NCI-H2029 (cell line): ENCODE data around the gene WAPL.
"Not testable (repeated sequence)": the region's sequence is repeated elsewhere in the genome, so short reads cannot be mapped to it uniquely, and the experiment has no call there.

ENCODE experiments used
- DNase-seq: peaks from one replicate; lab custom pipeline; 2025; lab: John Stamatoyannopoulos, UW

The WAPL gene

GRCh38 chr10:86389441-86390193 lies 132.0 kb downstream of the WAPL start:
- no peak for DNase-seq

DNA sequence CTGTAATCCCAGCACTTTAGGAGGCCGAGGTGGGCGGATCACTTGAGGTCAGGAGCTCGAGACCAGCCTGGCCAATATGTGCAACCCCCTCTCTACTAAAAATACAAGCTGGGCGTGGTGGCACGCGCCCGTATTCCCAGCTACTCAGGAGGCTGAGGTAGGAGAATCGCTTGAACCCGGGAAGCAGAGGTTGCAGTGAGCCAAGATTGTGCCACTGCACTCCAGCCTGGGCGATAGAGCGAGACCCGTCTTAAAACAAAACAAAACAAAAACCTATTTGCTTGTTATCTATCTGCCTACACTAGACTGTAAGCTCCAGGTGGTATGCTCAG lies 132.5 kb downstream of the WAPL start:
- DNase-seq, result not testable (repeated sequence)

GRCh38 chr10:86388119-86388704 lies 133.4 kb downstream of the WAPL start:
- DNase-seq, result no peak

DNA sequence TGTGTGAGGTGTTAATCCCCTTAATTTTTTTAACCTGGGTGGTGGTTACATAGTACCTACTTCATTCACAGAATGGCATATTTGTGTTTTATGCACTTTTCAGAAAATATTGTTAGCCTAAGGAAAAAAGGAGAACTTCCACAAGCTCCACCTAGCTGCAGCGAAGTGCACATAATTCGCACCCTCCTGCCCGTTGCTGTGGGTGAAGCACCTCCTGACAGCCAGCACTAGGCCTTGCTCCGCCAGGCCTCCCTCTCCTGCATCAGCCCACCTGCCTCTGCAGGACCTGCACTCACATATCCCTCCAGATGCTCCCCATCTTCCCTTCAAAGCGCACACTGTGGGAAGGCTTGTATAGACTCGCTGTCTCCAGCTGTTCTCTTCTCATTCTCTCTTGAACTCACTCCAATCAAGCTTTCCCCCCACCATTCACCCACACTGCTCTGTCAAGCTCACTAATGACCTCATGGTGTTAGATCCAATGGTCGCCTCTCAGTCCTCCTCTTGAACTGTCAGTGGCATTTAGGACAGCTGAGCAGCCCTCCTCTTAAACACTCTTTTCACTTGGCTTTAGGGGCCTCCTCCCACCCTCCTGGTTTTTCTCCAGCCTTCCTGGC lies 134.3 kb downstream of the WAPL start:
- no peak for DNase-seq

DNA sequence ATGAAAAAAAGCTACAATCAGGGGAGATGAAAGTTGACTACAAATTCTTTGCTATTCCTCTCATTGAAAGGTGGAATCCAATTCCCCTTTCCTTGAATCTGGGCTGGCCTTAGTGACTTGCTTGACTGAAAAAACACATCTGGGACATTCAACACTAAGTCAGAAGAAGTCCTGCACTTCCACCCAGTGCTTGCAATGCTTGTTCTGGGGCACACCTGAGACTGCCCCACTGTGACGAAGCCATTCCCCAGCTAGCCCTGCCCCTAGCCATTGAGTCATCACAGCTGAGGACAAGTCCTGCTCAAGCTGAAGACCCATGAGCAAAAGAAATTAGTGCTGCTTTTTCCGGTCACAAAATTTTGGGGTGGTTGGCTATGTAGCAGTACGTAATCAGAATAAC lies 135.8 kb downstream of the WAPL start:
- no peak for DNase-seq
